HUES6 (cell line): ENCODE data around the gene COX8A.

ENCODE experiments used
- H3K27ac ChIP-seq: 2 replicates; pipeline ENCODE4 v1.7.0; 2013; ENCODE audit warnings: low read depth, mild to moderate bottlenecking, low read length, inconsistent platforms
- H3K27me3 ChIP-seq: 2 replicates; pipeline ENCODE4 v1.6.1; 2013; ENCODE audit warnings: low read length; ENCODE audit not compliant: control insufficient read depth, insufficient read depth
- H3K36me3 ChIP-seq: 2 replicates; pipeline ENCODE4 v1.6.1; 2013; ENCODE audit warnings: low read length; ENCODE audit not compliant: control insufficient read depth, insufficient read depth
- H3K4me1 ChIP-seq: 2 replicates; pipeline ENCODE4 v1.6.1; 2013; ENCODE audit warnings: low read length; ENCODE audit not compliant: control insufficient read depth, insufficient read depth
- H3K4me3 ChIP-seq: 2 replicates; pipeline ENCODE4 v1.5.1; 2013; ENCODE audit warnings: low read depth, low read length
- H3K9ac ChIP-seq: one replicate; pipeline ENCODE4 v1.6.1; 2013; ENCODE audit warnings: mild to moderate bottlenecking, low read length
- H3K9me3 ChIP-seq: 2 replicates; pipeline ENCODE4 v1.6.1; 2013; ENCODE audit warnings: low read depth, low read length; ENCODE audit not compliant: control insufficient read depth, insufficient read depth

COX8A gene, protein sequence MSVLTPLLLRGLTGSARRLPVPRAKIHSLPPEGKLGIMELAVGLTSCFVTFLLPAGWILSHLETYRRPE

GRCh38 chr11:63974259-63975143 is at the start of gene COX8A:
Gene COX8A, plus strand, starts transcription at chr11:63974620. Its CDS starts 61 bp downstream, at chr11:63974681.
- Histone ChIP-seq H3K4me1 (peaks cover 26% of the 10 kb centered on the region), H3K4me3 (peak within 1 kb of the TSS; percentile 96), H3K9ac (peak within 1 kb of the TSS; percentile 94), H3K27ac (peak within 1 kb of the TSS; percentile 83), H3K27me3 (peaks cover 13% of the 10 kb centered on the region; the same call in 1 of the 2 replicates), H3K36me3 (peaks cover 9% of the 10 kb centered on the region), H3K9me3 (no peaks in the 10 kb centered on the region)

DNA sequence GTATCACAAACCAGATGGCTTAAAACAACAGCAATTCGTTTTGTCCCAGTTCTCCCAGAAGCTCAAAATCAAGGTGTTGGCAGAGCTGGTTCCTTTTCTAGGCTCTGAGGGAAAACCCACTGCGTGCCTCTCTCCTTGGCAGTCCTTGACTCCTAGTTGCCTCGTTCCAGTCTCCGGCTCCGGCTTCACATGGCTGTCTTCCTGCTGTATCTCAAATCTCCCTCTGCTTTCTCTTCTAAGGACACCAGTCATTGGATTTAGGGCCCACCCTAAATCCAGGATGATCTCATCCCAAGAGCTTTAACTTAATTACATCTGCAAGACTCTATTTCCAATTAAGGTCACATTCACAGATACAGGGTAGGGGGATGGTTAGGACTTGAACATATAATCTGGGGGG is 44.8 kb upstream of the COX8A start:
- H3K27ac ChIP-seq = no peak overlapping the region
- H3K9me3 ChIP-seq = no peaks in the 10 kb centered on the region
- no peak overlapping the region for H3K9ac ChIP-seq
- H3K4me3 ChIP-seq = no peak overlapping the region
- peaks cover 2% of the 10 kb centered on the region; the same call in 1 of the 2 replicates for H3K4me1 ChIP-seq
- no peaks in the 10 kb centered on the region for H3K36me3 ChIP-seq
- peaks cover 17% of the 10 kb centered on the region for H3K27me3 ChIP-seq

GRCh38 chr11:63931045-63931444 is 43.4 kb upstream of the COX8A start:
- Histone ChIP-seq H3K9ac (no peak overlapping the region), H3K4me3 (no peak overlapping the region), H3K27ac (no peak overlapping the region), H3K9me3 (no peaks in the 10 kb centered on the region), H3K27me3 (peaks cover 12% of the 10 kb centered on the region), H3K4me1 (peaks cover 2% of the 10 kb centered on the region; the same call in 1 of the 2 replicates), H3K36me3 (no peaks in the 10 kb centered on the region)

GRCh38 chr11:63931876-63932275 is 42.5 kb upstream of the COX8A start:
- Histone ChIP-seq H3K4me3 (no peak overlapping the region), H3K36me3 (no peaks in the 10 kb centered on the region), H3K9me3 (no peaks in the 10 kb centered on the region), H3K27ac (no peak overlapping the region), H3K9ac (no peak overlapping the region), H3K27me3 (peaks cover 12% of the 10 kb centered on the region), H3K4me1 (peaks cover 2% of the 10 kb centered on the region; the same call in 1 of the 2 replicates)

DNA sequence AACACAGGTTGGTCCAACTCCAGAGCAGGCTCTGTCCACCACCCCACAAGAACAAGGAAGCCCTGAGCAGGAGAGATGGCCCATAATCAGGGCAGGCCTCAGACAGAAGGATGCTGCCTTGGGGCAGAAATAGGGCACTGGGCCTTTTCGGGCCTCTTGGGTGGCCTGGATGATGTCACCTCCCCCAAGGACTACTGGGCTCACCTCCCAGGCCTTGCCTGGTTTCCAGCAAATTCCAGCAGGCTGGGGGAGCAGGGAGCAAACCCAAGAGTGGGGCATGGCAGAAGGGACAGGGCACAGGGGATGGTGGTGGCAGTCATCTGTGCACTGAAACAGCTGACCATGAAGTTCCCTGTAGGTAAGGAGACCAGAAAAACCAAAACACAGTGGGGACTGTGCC is 41.0 kb upstream of the COX8A start:
- Histone ChIP-seq H3K27ac (no peak overlapping the region), H3K9ac (no peak overlapping the region), H3K4me3 (no peak overlapping the region), H3K4me1 (peaks cover 2% of the 10 kb centered on the region; the same call in 1 of the 2 replicates), H3K27me3 (peaks cover 1% of the 10 kb centered on the region), H3K36me3 (no peaks in the 10 kb centered on the region), H3K9me3 (no peaks in the 10 kb centered on the region)

- Histone ChIP-seq H3K4me3 (peak overlapping the region; percentile 61), H3K9me3 (no peaks in the 10 kb centered on the region), H3K27me3 (no peaks in the 10 kb centered on the region), H3K36me3 (peaks cover 4% of the 10 kb centered on the region), H3K4me1 (0 out of 2 replicates have a peak, but pooled peaks cover 4% of the 10 kb centered on the region), H3K9ac (peak overlapping the region; percentile 9), H3K27ac (no peak overlapping the region; the same call in 1 of the 2 replicates)
Measured at GRCh38 chr11:63937713-63938478, 36.5 kb upstream of the COX8A start.

DNA sequence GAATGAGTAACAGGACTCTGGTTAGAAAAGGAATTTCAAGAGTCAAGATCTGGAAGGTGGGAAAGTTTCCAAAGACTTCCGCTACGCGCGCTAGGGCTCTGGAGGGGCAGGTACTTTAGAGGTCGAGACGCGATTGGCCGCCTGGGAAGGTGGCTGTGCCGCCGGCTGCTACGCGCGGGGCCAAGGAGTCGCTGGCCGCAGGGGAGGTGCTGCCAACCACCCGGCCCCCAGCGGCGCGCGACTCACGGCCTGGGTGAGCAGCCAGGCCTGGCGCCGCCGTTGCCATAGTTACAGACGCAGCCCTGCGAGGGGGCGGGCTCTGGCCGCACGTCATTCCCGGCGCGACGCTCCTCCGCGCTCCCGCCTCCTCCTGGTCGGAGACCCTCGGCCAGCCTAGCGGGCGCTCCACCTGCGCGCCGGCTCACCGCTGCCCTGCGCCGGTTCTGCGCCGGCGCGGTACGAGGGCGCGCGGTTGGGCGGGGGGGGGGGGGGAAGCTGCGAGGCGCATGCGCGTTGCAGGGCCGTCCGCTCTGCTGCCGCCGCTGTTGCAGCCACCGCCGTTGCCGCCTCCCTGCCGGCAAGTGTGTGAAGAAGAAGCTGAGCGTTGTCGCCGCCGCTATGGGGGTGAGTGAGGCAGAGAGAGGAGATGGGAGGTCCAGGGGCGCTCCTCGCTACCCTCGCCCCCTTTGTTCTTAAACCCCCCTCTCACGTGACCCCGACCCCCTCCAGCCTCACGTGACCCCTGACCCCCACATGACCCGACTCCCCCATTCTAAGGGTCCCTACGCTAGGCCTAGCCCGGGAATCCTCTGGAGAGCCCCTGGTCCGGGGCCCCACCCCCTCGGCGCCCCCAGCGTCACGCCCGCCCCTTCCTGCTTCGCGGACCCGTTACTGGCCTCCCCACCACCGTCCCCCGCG is 35.7 kb upstream of the COX8A start, which contains the start of gene NAA40:
Gene NAA40, plus strand, starts transcription at position 524 of the 918 bp plus-strand sequence. Its CDS starts 95 bp downstream, at position 619.
- Histone ChIP-seq H3K4me3 (peak within 1 kb of the TSS; percentile 97), H3K9me3 (no peaks in the 10 kb centered on the region), H3K9ac (peak within 1 kb of the TSS; percentile 90), H3K4me1 (0 out of 2 replicates have a peak, but pooled peaks cover 4% of the 10 kb centered on the region), H3K27me3 (no peaks in the 10 kb centered on the region), H3K27ac (peak within 1 kb of the TSS; percentile 86), H3K36me3 (peaks cover 6% of the 10 kb centered on the region)

DNA sequence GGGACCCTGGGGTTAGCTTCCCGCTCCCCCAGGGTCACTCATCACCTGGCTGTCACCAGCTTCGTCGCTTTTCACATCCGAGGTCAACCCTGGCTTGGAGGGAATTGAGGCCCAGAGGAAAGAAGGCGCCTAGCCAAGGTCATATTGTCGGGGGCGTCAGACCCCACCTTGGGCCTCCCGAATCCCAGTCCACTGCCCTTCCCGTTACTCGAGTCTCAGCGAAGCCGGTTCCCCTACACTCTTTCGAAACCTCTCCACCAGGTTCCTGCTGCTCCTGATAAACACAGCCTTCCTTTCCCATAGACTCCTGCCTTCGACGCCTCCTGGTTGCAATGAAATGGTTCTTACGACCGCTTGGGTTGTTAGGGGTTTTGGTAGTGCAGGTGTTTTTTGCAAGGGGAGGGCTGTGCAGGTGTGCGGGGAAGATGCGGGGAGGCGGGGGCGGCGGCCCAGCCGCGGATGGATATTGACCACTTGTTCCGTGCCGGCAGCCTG is 35.0 kb upstream of the COX8A start:
- peaks cover 6% of the 10 kb centered on the region for H3K36me3 ChIP-seq
- no peaks in the 10 kb centered on the region for H3K27me3 ChIP-seq
- 0 out of 2 replicates have a peak, but pooled peaks cover 4% of the 10 kb centered on the region for H3K4me1 ChIP-seq
- peak overlapping the region; percentile 97 for H3K4me3 ChIP-seq
- H3K9me3 ChIP-seq = no peaks in the 10 kb centered on the region
- H3K27ac ChIP-seq = peak overlapping the region; percentile 86
- peak overlapping the region; percentile 90 for H3K9ac ChIP-seq

- Histone ChIP-seq H3K4me1 (peaks cover 13% of the 10 kb centered on the region; the same call in 1 of the 2 replicates), H3K9ac (no peak overlapping the region), H3K27ac (no peak overlapping the region), H3K27me3 (no peaks in the 10 kb centered on the region), H3K9me3 (no peaks in the 10 kb centered on the region), H3K4me3 (no peak overlapping the region), H3K36me3 (peaks cover 6% of the 10 kb centered on the region)
Measured at GRCh38 chr11:63940786-63941185, 33.6 kb upstream of the COX8A start.

DNA sequence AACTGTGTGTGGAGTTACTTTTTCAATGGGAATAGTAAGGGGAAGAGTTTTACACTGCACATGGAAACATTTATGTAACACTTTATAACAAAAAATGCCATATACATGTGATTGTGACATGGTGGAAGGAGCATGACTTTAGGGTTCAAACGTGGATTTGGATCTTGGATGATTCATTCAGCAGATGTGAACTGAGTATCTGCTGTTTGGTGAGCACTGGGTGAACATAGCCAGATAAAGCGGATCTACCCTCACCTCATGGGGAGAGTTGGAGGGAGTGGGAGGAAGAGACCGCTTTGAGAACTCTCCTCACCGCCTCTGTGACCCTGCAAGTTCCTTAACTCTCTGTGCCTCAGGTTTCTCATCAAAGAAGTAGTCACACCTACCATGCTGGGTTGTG is 32.5 kb upstream of the COX8A start:
- Histone ChIP-seq H3K36me3 (peaks cover 15% of the 10 kb centered on the region), H3K9ac (no peak overlapping the region), H3K4me1 (peaks cover 13% of the 10 kb centered on the region; the same call in 1 of the 2 replicates), H3K4me3 (no peak overlapping the region), H3K27ac (no peak overlapping the region), H3K9me3 (no peaks in the 10 kb centered on the region), H3K27me3 (no peaks in the 10 kb centered on the region)
